ENCODE data around the gene S100G. TPM values are rescaled to one million over a fixed set of nuclear protein-coding genes. Genes with fewer than 3 reads are reported as not detected.

Gene S100G
- total RNA-seq, 1 donor from 2014 or later: not detected

- intact Hi-C loops (cut with DNase I): no loop called here
- no peak for DNase-seq (ENCODE audit: low spot score)
Observed at GRCh38 chrX:16643176-16643575, 6.8 kb upstream of the S100G start.

- intact Hi-C loops (cut with DNase I): no loop called here
Observed at GRCh38 chrX:16646366-16647138, 3.4 kb upstream of the S100G start.

GRCh38 chrX:16651391-16652024 is 1.6 kb downstream of the S100G start:
- intact Hi-C loops (cut with DNase I): no loop called here
- no peak for DNase-seq (ENCODE audit: low spot score)

More at GRCh38 chrX:16646366-16647138, 3.4 kb upstream of the S100G start:
- no peak for DNase-seq (ENCODE audit: low spot score)

- DNase-seq (ENCODE audit: low spot score): no peak
- intact Hi-C loops (cut with DNase I): no loop called here
Observed at GRCh38 chrX:16653424-16653823, 3.5 kb downstream of the S100G start.

GRCh38 chrX:16654093-16654492 is 4.1 kb downstream of the S100G start:
- intact Hi-C loops (cut with DNase I): no loop called here
- no peak for DNase-seq (ENCODE audit: low spot score)

GRCh38 chrX:16658284-16658683 is 8.3 kb downstream of the S100G start:
- intact Hi-C loops (cut with DNase I): no loop called here

GRCh38 chrX:16659321-16659720 is 9.4 kb downstream of the S100G start:
- no peak for DNase-seq (ENCODE audit: low spot score)
- intact Hi-C loops (cut with DNase I): no loop called here

More at GRCh38 chrX:16658284-16658683, 8.3 kb downstream of the S100G start:
- DNase-seq (ENCODE audit: low spot score): no peak

GRCh38 chrX:16661495-16661894 is 11.5 kb downstream of the S100G start:
- intact Hi-C loops (cut with DNase I): loop anchor here (5.0 kb wide), 1 partner anchor 224 kb away; no protein-coding TSS in a partner anchor
- DNase-seq (ENCODE audit: low spot score): no peak

- intact Hi-C loops (cut with DNase I): loop anchor here (5.0 kb wide), 1 partner anchor 225 kb away; no protein-coding TSS in a partner anchor
- no peak for DNase-seq (ENCODE audit: low spot score)
Observed at GRCh38 chrX:16662402-16662801, 12.4 kb downstream of the S100G start.

GRCh38 chrX:16664074-16664473 is 14.1 kb downstream of the S100G start:
- DNase-seq (ENCODE audit: low spot score): no peak
- intact Hi-C loops (cut with DNase I): loop anchor here (5.0 kb wide), 1 partner anchor 227 kb away; no protein-coding TSS in a partner anchor

- intact Hi-C loops (cut with DNase I): loop anchor here (5.0 kb wide), 1 partner anchor 227 kb away; no protein-coding TSS in a partner anchor
Observed at GRCh38 chrX:16664626-16665025, 14.7 kb downstream of the S100G start.

GRCh38 chrX:16665089-16665488 is 15.1 kb downstream of the S100G start:
- DNase-seq (ENCODE audit: low spot score): no peak
- intact Hi-C loops (cut with DNase I): no loop called here

More at GRCh38 chrX:16664626-16665025, 14.7 kb downstream of the S100G start:
- no peak for DNase-seq (ENCODE audit: low spot score)

- intact Hi-C loops (cut with DNase I): no loop called here
- no peak for DNase-seq (ENCODE audit: low spot score)
Observed at GRCh38 chrX:16666541-16666940, 16.6 kb downstream of the S100G start.

- intact Hi-C loops (cut with DNase I): loop anchor here (5.0 kb wide), 1 partner anchor 549 kb away; the partner anchor contains the start of gene GRPR
- DNase-seq (ENCODE audit: low spot score): no peak
Observed at GRCh38 chrX:16671005-16671404, 21.0 kb downstream of the S100G start.

- DNase-seq (ENCODE audit: low spot score): no peak
- intact Hi-C loops (cut with DNase I): no loop called here
Observed at GRCh38 chrX:16678689-16679088, 28.7 kb downstream of the S100G start.

GRCh38 chrX:16683007-16683664 is 33.2 kb downstream of the S100G start:
- DNase-seq (ENCODE audit: low spot score): no peak
- intact Hi-C loops (cut with DNase I): no loop called here

GRCh38 chrX:16687514-16687913 is 37.6 kb downstream of the S100G start:
- intact Hi-C loops (cut with DNase I): no loop called here

GRCh38 chrX:16695079-16695676 is 45.2 kb downstream of the S100G start:
- no peak for DNase-seq (ENCODE audit: low spot score)
- intact Hi-C loops (cut with DNase I): no loop called here

More at GRCh38 chrX:16687514-16687913, 37.6 kb downstream of the S100G start:
- DNase-seq (ENCODE audit: low spot score): no peak

GRCh38 chrX:16696956-16697355 is 47.0 kb downstream of the S100G start:
- intact Hi-C loops (cut with DNase I): no loop called here
- DNase-seq (ENCODE audit: low spot score): peak; percentile 6

- intact Hi-C loops (cut with DNase I): no loop called here
- DNase-seq (ENCODE audit: low spot score): peak; percentile 12
Observed at GRCh38 chrX:16699389-16699788, 49.4 kb downstream of the S100G start.

All from cardiac septum (tissue), 1 donor.